HG02973 (cell line): ENCODE measurements around the gene ZBTB8OS.

Source experiments
- ATAC-seq: cut with Tn5 transposase; IDR thresholded peaks from one replicate; pipeline ENCODE4 v1.9.1; 2021; ENCODE audit warnings: moderate library complexity; ENCODE audit not compliant: unreplicated experiment

The ZBTB8OS gene

DNA sequence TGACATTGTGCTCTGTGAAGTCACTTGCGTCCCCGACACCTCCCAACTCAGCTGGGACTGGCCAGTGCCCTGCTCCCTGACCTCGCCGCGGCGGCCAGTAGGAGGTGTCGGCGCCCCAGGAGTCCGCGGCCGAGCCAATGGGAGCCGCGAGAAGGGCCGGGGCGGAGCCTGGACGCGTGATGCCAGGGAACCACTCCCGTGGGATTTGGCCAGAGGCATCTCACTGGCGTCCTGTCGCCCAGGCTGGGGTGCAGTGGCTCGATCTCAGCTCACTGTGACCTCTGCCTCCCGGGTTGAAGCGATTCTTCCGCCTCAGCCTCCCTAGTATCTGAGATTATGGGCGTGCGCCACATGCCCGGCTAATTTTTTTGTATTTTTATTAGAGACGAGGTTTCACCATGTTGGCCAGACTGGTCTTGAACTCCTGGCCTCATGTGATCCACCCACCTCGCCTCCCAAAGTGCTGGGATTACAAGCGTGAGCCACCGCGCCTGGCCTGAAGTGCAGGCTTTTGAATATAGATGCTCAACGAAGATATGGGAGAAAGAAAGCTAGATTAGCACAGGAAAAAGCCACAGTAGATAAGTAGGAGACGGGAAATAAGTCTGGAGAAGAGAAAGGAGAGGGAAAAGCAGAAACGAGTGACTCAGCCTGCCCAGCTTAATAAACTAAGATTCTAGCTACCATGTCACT is 38.0 kb downstream of the ZBTB8OS start:
- ATAC-seq: peak; percentile 92

GRCh38 chr1:32611859-32612188 is 38.5 kb downstream of the ZBTB8OS start:
- no peak for ATAC-seq

- no peak for ATAC-seq
Observed at GRCh38 chr1:32609180-32609579, 41.2 kb downstream of the ZBTB8OS start.

- ATAC-seq: no peak
Observed at GRCh38 chr1:32606565-32607371, 43.6 kb downstream of the ZBTB8OS start.

DNA sequence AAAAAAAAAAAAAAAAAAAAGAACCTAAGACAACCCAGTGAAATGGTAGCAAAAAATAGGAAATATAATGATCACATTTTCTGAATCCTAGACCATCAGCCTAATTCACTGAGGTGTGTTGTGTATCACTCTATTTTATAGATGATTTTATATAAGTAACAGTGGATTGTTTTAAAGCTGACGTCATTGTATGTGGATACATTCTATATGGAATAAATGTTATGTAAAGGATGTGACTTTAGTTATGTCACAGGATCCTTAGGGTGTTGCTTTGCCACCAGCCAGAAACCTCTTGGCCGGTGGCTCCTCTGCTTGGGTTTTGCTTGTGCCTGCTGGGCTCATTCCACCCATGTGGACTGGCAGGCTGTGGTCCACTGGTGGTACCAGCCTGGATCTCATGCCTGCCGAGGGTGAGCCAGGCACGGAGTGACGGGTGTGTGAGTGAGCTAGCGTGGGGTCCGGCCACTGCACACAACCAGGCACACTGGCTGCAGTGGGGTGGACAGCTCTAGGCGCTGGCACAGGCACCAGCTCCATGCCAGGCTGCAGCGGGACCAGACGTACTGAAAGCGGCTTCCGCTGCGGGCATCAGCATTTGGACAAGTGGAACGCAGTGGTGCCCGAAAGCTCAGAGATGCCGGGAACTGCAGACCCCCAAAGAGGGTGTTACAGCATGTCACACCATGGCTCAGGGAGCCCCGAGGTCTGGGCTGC is 44.5 kb downstream of the ZBTB8OS start:
- no peak for ATAC-seq

GRCh38 chr1:32600034-32600433 is 50.3 kb downstream of the ZBTB8OS start:
- ATAC-seq: no peak

GRCh38 chr1:32592943-32593342 is 57.4 kb downstream of the ZBTB8OS start:
- ATAC-seq: no peak

GRCh38 chr1:32580348-32581017 is 69.9 kb downstream of the ZBTB8OS start:
- ATAC-seq: no peak
